GM18867 (cell line): Measurements from ENCODE around the gene ISYNA1.
A peak's percentile ranks its signal among the peaks of the same experiment; 100 is the strongest.

Experiments used
- ATAC-seq: cut with Tn5 transposase; IDR thresholded peaks from one replicate; pipeline ENCODE4 v1.9.1; 2021; ENCODE audit warnings: mild to moderate bottlenecking, moderate library complexity; ENCODE audit not compliant: unreplicated experiment

Gene ISYNA1

GRCh38 chr19:18433015-18433691 is 4.8 kb downstream of the ISYNA1 start:
- ATAC-seq = no peak

GRCh38 chr19:18432275-18433014 is 5.5 kb downstream of the ISYNA1 start:
- no peak for ATAC-seq

- ATAC-seq = no peak
Observed at GRCh38 chr19:18431351-18432197, 6.4 kb downstream of the ISYNA1 start.

GRCh38 chr19:18430417-18431144 is 7.4 kb downstream of the ISYNA1 start:
- no peak for ATAC-seq

GRCh38 chr19:18429717-18430416 is 8.1 kb downstream of the ISYNA1 start:
- no peak for ATAC-seq

GRCh38 chr19:18428787-18429674 is 8.9 kb downstream of the ISYNA1 start:
- ATAC-seq = peak; percentile 60

- ATAC-seq = no peak
Observed at GRCh38 chr19:18428173-18428786, 9.7 kb downstream of the ISYNA1 start.

GRCh38 chr19:18427743-18428113 is 10.2 kb downstream of the ISYNA1 start:
- no peak for ATAC-seq

- no peak for ATAC-seq
Observed at GRCh38 chr19:18427080-18427742, 10.7 kb downstream of the ISYNA1 start.

GRCh38 chr19:18426416-18426767 is 11.5 kb downstream of the ISYNA1 start:
- no peak for ATAC-seq

GRCh38 chr19:18425515-18426415 is 12.2 kb downstream of the ISYNA1 start:
- no peak for ATAC-seq

GRCh38 chr19:18424890-18425514 is 12.9 kb downstream of the ISYNA1 start:
- ATAC-seq = no peak

GRCh38 chr19:18424122-18424889 is 13.6 kb downstream of the ISYNA1 start:
- ATAC-seq = no peak

- ATAC-seq = no peak
Observed at GRCh38 chr19:18423258-18424020, 14.5 kb downstream of the ISYNA1 start.

- ATAC-seq = no peak
Observed at GRCh38 chr19:18422530-18423191, 15.3 kb downstream of the ISYNA1 start.
